HepG2 (cell line): ENCODE measurements around the gene GMPPA. TPM values are rescaled to one million over a fixed set of nuclear protein-coding genes. Genes with fewer than 3 reads are reported as not detected.

Source experiments
- DBP ChIP-seq: sonication (generic); formaldehyde crosslinking; IDR thresholded peaks from 2 replicates; pipeline ENCODE4 v1.4.0; 2020; ENCODE audit warnings: missing genetic modification reagents; ENCODE audit errors: not compliant biosample characterization
- HHEX ChIP-seq: IDR thresholded peaks from 2 replicates; pipeline ENCODE4 v1.6.1; 2016; ENCODE audit warnings: control low read depth
- HOXA5 ChIP-seq: sonication (generic); formaldehyde crosslinking; IDR thresholded peaks from 2 replicates; pipeline ENCODE4 v1.4.0; 2020; ENCODE audit warnings: missing genetic modification reagents
- KDM6A ChIP-seq: IDR thresholded peaks from 2 replicates; pipeline ENCODE4 v1.6.1; 2016; ENCODE audit warnings: low read depth
- MLXIP ChIP-seq: sonication (generic); formaldehyde crosslinking; IDR thresholded peaks from 2 replicates; pipeline ENCODE4 v1.9.0; 2021; ENCODE audit warnings: missing genetic modification reagents, borderline replicate concordance
- MXI1 ChIP-seq: IDR thresholded peaks from 3 replicates; pipeline ENCODE4 v1.6.1; 2012; ENCODE audit warnings: low read depth, low read length, inconsistent platforms, borderline replicate concordance
- NFE2L2 ChIP-seq: fragments of 150-350 bp; IDR thresholded peaks from 2 replicates; pipeline ENCODE4 v1.6.1; 2014; ENCODE audit warnings: low read length
- POLR2G ChIP-seq: fragments of 200-400 bp; formaldehyde crosslinking; IDR thresholded peaks from 2 replicates; pipeline ENCODE4 v1.6.1; 2018; ENCODE audit warnings: mild to moderate bottlenecking, low read depth, low read length, moderate library complexity
- RXRA ChIP-seq: sonication (generic); formaldehyde crosslinking; IDR thresholded peaks from 2 replicates; pipeline ENCODE4 v1.5.1; 2020; ENCODE audit warnings: missing genetic modification reagents
- STAT6 ChIP-seq: sonication (generic); formaldehyde crosslinking; IDR thresholded peaks from 2 replicates; pipeline ENCODE4 v1.4.0; 2020; ENCODE audit warnings: missing genetic modification reagents, mild to moderate bottlenecking, borderline replicate concordance
- TBX3 ChIP-seq: fragments of 450-650 bp; IDR thresholded peaks from 2 replicates; pipeline ENCODE4 v1.6.1; 2017; ENCODE audit warnings: antibody characterized with exemption, mild to moderate bottlenecking, inconsistent platforms, borderline replicate concordance
- ZBTB21 ChIP-seq: sonication (generic); formaldehyde crosslinking; IDR thresholded peaks from 2 replicates; pipeline ENCODE4 v1.4.0; 2020; ENCODE audit warnings: missing genetic modification reagents
- ZBTB37 ChIP-seq: sonication (generic); formaldehyde crosslinking; IDR thresholded peaks from 2 replicates; pipeline ENCODE4 v1.4.0; 2020; ENCODE audit warnings: mild to moderate bottlenecking, missing genetic modification reagents
- ZFP1 ChIP-seq: IDR thresholded peaks from 2 replicates; pipeline ENCODE4 v1.6.1; 2016
- ZNF225 ChIP-seq: sonication (generic); formaldehyde crosslinking; IDR thresholded peaks from 2 replicates; pipeline ENCODE4 v1.4.0; 2020; ENCODE audit warnings: mild to moderate bottlenecking, missing genetic modification reagents
- ZNF329 ChIP-seq: sonication (generic); formaldehyde crosslinking; IDR thresholded peaks from 2 replicates; pipeline ENCODE4 v1.9.0; 2021; ENCODE audit warnings: low read depth, mild to moderate bottlenecking, missing genetic modification reagents
- ZNF562 ChIP-seq: sonication (generic); formaldehyde crosslinking; IDR thresholded peaks from 2 replicates; pipeline ENCODE4 v1.8.0; 2022; ENCODE audit warnings: missing genetic modification reagents, borderline replicate concordance
- ZNF580 ChIP-seq: IDR thresholded peaks from 2 replicates; pipeline ENCODE4 v1.6.1; 2016; ENCODE audit warnings: low read depth, borderline replicate concordance
- ZNF615 ChIP-seq: sonication (generic); formaldehyde crosslinking; IDR thresholded peaks from 2 replicates; pipeline ENCODE4 v1.5.0; 2020; ENCODE audit warnings: mild to moderate bottlenecking, missing genetic modification reagents, borderline replicate concordance
- ZNF670 ChIP-seq: sonication (generic); formaldehyde crosslinking; IDR thresholded peaks from 2 replicates; pipeline ENCODE4 v1.8.0; 2022; ENCODE audit warnings: mild to moderate bottlenecking, missing genetic modification reagents, borderline replicate concordance
- ZSCAN31 ChIP-seq: sonication (generic); formaldehyde crosslinking; IDR thresholded peaks from 2 replicates; pipeline ENCODE4 v1.5.0; 2020; ENCODE audit warnings: low read depth, mild to moderate bottlenecking, missing genetic modification reagents
- polyA plus RNA-seq, 8 experiments: library from polyadenylated mRNA; depleted of rRNA in 3 of 8; stranded (reverse) in 7 of 8; unstranded in 1 of 8; fragments of >200 nt; fragmentation: Illumina TruSeq in 4 of 8; extraction: Trizol in 4 of 8; gene quantifications; 2 replicates each; pipeline versions ENCODE4 v1.2.1 to v1.2.3, GENCODE V29; 2011 to 2016; ENCODE audit warnings: low read depth in 4 of 8, missing spikeins in 1 of 8, mixed read lengths in 1 of 8; ENCODE audit not compliant: insufficient read depth in 1 of 8
- total RNA-seq, 5 experiments: library from RNA; depleted of rRNA; stranded (reverse); fragments of >200 nt; fragmentation: Illumina TruSeq; extraction: Trizol; gene quantifications; 2 replicates each; pipeline ENCODE4 v1.2.3, GENCODE V29; 2016; ENCODE audit warnings: low read depth in 1 of 5

The GMPPA gene
- total and polyA plus RNA-seq, 2 of the 13 experiments (the other 11 are each of a cell fraction or from before 2014, with no cell fraction given): 81.1 to 106 TPM

- TF ChIP-seq STAT6 (CRISPR knock-in tag) (peak; percentile 76), ZNF225 (CRISPR knock-in tag) (no peak; the same call in 1 of the 2 replicates), ZNF562 (no peak), MLXIP (no peak), KDM6A (no peak), POLR2G (peak; percentile 92), ZNF580 (peak; percentile 32; the same call in 1 of the 2 replicates), ZFP1 (CRISPR knock-in tag) (no peak; the same call in 1 of the 2 replicates), ZNF329 (0 out of 2 replicates have a peak, but pooled peaks have one; percentile 66), ZSCAN31 (CRISPR knock-in tag) (peak; percentile 75), DBP (CRISPR knock-in tag) (no peak), ZNF615 (CRISPR knock-in tag) (no peak), HHEX (CRISPR knock-in tag) (no peak), ZNF670 (CRISPR knock-in tag) (peak; percentile 88), ZBTB37 (CRISPR knock-in tag) (0 out of 2 replicates have a peak, but pooled peaks have one; percentile 50), TBX3 (no peak), ZBTB21 (CRISPR knock-in tag) (no peak), NFE2L2 (no peak), RXRA (peak; percentile 97), MXI1 (peak; percentile 94; the same call in 2 of the 3 replicates), HOXA5 (CRISPR knock-in tag) (peak; percentile 46)
Measured at GRCh38 chr2:219498280-219499057, at the start of gene GMPPA (continued).
